Upper lobe of left lung (tissue), 4 donors: Measurements from ENCODE around the gene IFNL2.

ENCODE experiments used
- CTCF ChIP-seq, 6 experiments: fragments of 450-650 bp in 4 of 6; fragments of 200-600 bp in 2 of 6; sonication (generic) in 2 of 6; IDR thresholded peaks; one replicate each; pipeline ENCODE4 v1.5.1; 2016 to 2019; ENCODE audit warnings: antibody characterized with exemption in 6 of 6
- EP300 ChIP-seq, 4 donors: sonication (generic); formaldehyde crosslinking; IDR thresholded peaks; one replicate each; pipeline ENCODE4 v1.5.1; 2017; ENCODE audit warnings: antibody characterized with exemption in 4 of 4, control low read depth in 2 of 4
- POLR2A ChIP-seq, 4 donors: fragments of 450-650 bp; IDR thresholded peaks; one replicate each; pipeline ENCODE4 v1.5.1; 2016 to 2017; ENCODE audit warnings: antibody characterized with exemption in 4 of 4, mild to moderate bottlenecking in 2 of 4
- POLR2AphosphoS5 ChIP-seq, 2 donors: sonication (generic); formaldehyde crosslinking; IDR thresholded peaks; one replicate each; pipeline ENCODE4 v1.5.1; 2017; ENCODE audit warnings: antibody characterized with exemption in 2 of 2

- TF ChIP-seq CTCF (IDR thresholded peaks at IDR 0.05): no peak
- no peak for TF ChIP-seq POLR2A (IDR thresholded peaks at IDR 0.05)
- TF ChIP-seq POLR2AphosphoS5 (IDR thresholded peaks at IDR 0.05): no peak
- TF ChIP-seq EP300 (IDR thresholded peaks at IDR 0.05): no peak
Observed at GRCh38 chr19:39248806-39249205, 19.4 kb upstream of the IFNL2 start, which contains the start of gene IFNL4.
